A673 (cell line): ENCODE results near the gene ITGB6.

Experiments used
- EZH2 ChIP-seq: fragments of 200-600 bp; sonication (generic); IDR thresholded peaks from 2 replicates; pipeline ENCODE4 v1.6.1; 2017; ENCODE audit warnings: borderline replicate concordance, low read depth, mild to moderate bottlenecking, mixed read lengths, antibody characterized with exemption, low read length; ENCODE audit not compliant: poor library complexity, severe bottlenecking
- TF ChIP-seq, protein P1 (sequence below): fragments of 300-800, 200-600 bp; sonication (generic); conservative IDR thresholded peaks from 2 replicates; pipeline ENCODE4 v1.5.1; 2017; ENCODE audit warnings: low read depth, mild to moderate bottlenecking, antibody characterized with exemption, low read length, moderate library complexity, mixed read lengths

DNA sequence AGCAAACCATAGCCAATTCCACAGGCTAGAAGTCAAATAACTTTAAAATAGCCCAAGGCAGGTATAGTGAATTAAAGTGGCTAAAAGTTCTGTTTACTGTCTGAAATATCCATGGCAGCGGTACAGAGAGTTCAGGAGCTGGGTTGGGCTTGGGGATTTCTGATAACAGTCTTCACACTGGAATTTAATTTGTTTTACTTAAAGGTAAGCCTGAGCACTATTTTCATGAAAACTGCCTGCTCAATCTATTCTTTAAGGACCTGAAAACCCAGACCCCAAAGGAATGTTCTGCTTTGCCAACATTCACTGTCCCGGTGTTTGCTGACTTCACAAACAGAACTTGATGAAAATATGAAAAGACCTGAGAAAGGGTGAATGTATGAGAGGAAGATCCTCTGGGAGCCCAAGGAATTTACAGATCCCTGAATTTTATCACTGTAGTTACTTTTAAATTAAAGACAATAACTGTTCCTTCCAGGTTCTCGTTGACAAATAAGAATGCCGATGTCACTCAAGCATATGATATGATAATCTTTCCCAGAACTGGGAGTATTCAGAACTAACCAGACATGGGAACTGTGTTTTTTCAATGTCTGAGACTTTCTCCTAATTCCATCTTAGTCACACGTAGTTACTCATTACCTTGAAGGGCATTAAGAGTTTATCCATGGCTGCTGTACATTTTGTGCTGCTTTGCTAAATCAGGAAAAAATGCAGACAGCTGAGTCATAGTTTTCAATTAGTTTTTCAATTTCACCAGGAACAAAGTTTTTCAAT is 28.3 kb upstream of the ITGB6 start:
- TF ChIP-seq, protein P1, sequence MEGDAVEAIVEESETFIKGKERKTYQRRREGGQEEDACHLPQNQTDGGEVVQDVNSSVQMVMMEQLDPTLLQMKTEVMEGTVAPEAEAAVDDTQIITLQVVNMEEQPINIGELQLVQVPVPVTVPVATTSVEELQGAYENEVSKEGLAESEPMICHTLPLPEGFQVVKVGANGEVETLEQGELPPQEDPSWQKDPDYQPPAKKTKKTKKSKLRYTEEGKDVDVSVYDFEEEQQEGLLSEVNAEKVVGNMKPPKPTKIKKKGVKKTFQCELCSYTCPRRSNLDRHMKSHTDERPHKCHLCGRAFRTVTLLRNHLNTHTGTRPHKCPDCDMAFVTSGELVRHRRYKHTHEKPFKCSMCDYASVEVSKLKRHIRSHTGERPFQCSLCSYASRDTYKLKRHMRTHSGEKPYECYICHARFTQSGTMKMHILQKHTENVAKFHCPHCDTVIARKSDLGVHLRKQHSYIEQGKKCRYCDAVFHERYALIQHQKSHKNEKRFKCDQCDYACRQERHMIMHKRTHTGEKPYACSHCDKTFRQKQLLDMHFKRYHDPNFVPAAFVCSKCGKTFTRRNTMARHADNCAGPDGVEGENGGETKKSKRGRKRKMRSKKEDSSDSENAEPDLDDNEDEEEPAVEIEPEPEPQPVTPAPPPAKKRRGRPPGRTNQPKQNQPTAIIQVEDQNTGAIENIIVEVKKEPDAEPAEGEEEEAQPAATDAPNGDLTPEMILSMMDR, result no peak
- TF ChIP-seq EZH2, result no peak
